GM19397 (cell line): Measurements from ENCODE around the gene ODC1.
"Not testable (repeated sequence)": the region's sequence is repeated elsewhere in the genome, so short reads cannot be mapped to it uniquely, and the experiment has no call there.

Source experiments
- ATAC-seq: cut with Tn5 transposase; IDR thresholded peaks from one replicate; pipeline ENCODE4 v1.9.1; 2021; ENCODE audit warnings: mild to moderate bottlenecking, moderate library complexity; ENCODE audit not compliant: unreplicated experiment

ODC1 gene

GRCh38 chr2:10447895-10448575, at the start of gene ODC1:
ODC1 (minus strand) TSS chr2:10448327; CDS start chr2:10445032, 3,295 bp downstream.
- peak; percentile 77 for ATAC-seq

GRCh38 chr2:10497797-10498251, 49.7 kb upstream of the ODC1 start:
- no peak for ATAC-seq

- no peak for ATAC-seq
These were observed 47.8 kb upstream of the ODC1 start for GRCh38 chr2:10495988-10496313.

- no peak for ATAC-seq
These were observed 47.3 kb upstream of the ODC1 start for GRCh38 chr2:10495311-10495987.

- ATAC-seq: no peak
These were observed 46.4 kb upstream of the ODC1 start for GRCh38 chr2:10494351-10495066.

- ATAC-seq: peak; percentile 91
These were observed 45.6 kb upstream of the ODC1 start for GRCh38 chr2:10493634-10494281.

- ATAC-seq: no peak
These were observed 45.0 kb upstream of the ODC1 start for GRCh38 chr2:10493075-10493633.

GRCh38 chr2:10490806-10491291, 42.7 kb upstream of the ODC1 start:
- no peak for ATAC-seq

- ATAC-seq: no peak
These were observed 41.9 kb upstream of the ODC1 start for GRCh38 chr2:10489842-10490555.

- ATAC-seq: not testable (repeated sequence)
These were observed 40.0 kb upstream of the ODC1 start for GRCh38 chr2:10488142-10488541.

- not testable (repeated sequence) for ATAC-seq
These were observed 39.6 kb upstream of the ODC1 start for GRCh38 chr2:10487741-10488104.

GRCh38 chr2:10487081-10487740, 39.1 kb upstream of the ODC1 start:
- ATAC-seq: no peak

- no peak for ATAC-seq
These were observed 38.5 kb upstream of the ODC1 start for GRCh38 chr2:10486601-10487079.

GRCh38 chr2:10486091-10486490, 38.0 kb upstream of the ODC1 start:
- no peak for ATAC-seq

- ATAC-seq: no peak
These were observed 34.8 kb upstream of the ODC1 start for GRCh38 chr2:10482913-10483312.

GRCh38 chr2:10482460-10482859, 34.3 kb upstream of the ODC1 start:
- ATAC-seq: no peak

- ATAC-seq: no peak
These were observed 33.6 kb upstream of the ODC1 start for GRCh38 chr2:10481666-10482157.

GRCh38 chr2:10481055-10481665, 33.0 kb upstream of the ODC1 start:
- ATAC-seq: no peak

GRCh38 chr2:10480359-10480949, 32.3 kb upstream of the ODC1 start:
- ATAC-seq: no peak
